PFSK-1 (cell line): ENCODE measurements around the gene FUT4.

Experiments
- FOXP2 ChIP-seq: optimal IDR thresholded peaks from 2 replicates; pipeline ENCODE3; 2011; ENCODE audit warnings: borderline replicate concordance, control low read depth, inconsistent platforms; ENCODE audit not compliant: insufficient read depth; ENCODE audit errors: extremely low read length, extremely low read depth
- POLR2AphosphoS5 ChIP-seq: IDR thresholded peaks from 2 replicates; pipeline ENCODE4 v1.6.1; 2012; ENCODE audit warnings: low read depth, mild to moderate bottlenecking, control low read depth, low read length, moderate library complexity
- SIN3A ChIP-seq: IDR thresholded peaks from 2 replicates; pipeline ENCODE4 v1.6.1; 2012; ENCODE audit warnings: mild to moderate bottlenecking, low read length, moderate library complexity, borderline replicate concordance; ENCODE audit not compliant: insufficient read depth
- TAF1 ChIP-seq: IDR thresholded peaks from 2 replicates; pipeline ENCODE4 v1.6.1; 2012; ENCODE audit warnings: low read length, control low read depth, borderline replicate concordance; ENCODE audit not compliant: insufficient read depth
- TF ChIP-seq, protein P1 (sequence below), 2 experiments: IDR thresholded peaks; 2 replicates each; pipeline versions ENCODE4 v1.6.1 to v1.8.0; 2011 to 2012; ENCODE audit warnings: low read depth in 2 of 2, low read length in 2 of 2, control low read depth in 1 of 2, inconsistent platforms in 1 of 2, mild to moderate bottlenecking in 1 of 2, moderate library complexity in 1 of 2; ENCODE audit not compliant: insufficient read depth in 1 of 2

DNA sequence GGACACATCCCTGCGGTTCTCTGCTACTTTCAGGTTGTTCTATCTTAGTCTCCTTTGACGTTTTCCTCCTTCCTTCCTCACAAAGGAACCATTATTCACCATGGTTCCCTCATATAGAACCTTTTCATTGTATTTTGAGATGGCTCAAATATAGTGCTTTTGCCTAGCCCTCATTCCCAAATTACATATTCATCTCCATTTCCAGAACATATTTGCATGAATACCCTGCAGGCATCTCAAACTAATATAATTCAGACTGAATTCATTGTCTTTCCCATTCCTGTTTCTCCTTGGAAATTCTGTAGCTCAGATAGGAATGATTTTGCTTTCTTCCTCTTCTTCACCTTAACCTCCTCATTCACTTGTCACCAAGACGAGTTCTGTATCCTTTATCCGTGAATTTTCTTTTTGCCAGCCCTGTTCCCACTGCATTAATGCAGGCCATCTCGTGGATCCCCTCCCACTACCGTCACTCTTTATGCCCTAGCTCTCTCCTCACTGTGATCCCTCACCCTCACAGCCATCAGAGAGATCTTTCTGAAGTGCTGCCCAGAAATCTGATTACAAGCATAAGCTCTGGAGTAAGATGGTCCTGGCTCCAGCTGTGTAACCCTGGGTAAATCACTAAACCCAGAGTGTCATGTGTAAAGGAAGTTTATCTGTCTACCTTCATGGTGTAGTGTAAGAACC is 46.8 kb downstream of the FUT4 start:
- TF ChIP-seq TAF1 (no peak), FOXP2 (no peak), POLR2AphosphoS5 (no peak), SIN3A (no peak)
- TF ChIP-seq, protein P1, sequence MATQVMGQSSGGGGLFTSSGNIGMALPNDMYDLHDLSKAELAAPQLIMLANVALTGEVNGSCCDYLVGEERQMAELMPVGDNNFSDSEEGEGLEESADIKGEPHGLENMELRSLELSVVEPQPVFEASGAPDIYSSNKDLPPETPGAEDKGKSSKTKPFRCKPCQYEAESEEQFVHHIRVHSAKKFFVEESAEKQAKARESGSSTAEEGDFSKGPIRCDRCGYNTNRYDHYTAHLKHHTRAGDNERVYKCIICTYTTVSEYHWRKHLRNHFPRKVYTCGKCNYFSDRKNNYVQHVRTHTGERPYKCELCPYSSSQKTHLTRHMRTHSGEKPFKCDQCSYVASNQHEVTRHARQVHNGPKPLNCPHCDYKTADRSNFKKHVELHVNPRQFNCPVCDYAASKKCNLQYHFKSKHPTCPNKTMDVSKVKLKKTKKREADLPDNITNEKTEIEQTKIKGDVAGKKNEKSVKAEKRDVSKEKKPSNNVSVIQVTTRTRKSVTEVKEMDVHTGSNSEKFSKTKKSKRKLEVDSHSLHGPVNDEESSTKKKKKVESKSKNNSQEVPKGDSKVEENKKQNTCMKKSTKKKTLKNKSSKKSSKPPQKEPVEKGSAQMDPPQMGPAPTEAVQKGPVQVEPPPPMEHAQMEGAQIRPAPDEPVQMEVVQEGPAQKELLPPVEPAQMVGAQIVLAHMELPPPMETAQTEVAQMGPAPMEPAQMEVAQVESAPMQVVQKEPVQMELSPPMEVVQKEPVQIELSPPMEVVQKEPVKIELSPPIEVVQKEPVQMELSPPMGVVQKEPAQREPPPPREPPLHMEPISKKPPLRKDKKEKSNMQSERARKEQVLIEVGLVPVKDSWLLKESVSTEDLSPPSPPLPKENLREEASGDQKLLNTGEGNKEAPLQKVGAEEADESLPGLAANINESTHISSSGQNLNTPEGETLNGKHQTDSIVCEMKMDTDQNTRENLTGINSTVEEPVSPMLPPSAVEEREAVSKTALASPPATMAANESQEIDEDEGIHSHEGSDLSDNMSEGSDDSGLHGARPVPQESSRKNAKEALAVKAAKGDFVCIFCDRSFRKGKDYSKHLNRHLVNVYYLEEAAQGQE (IDR thresholded peaks at IDR 0.05; ENCODE audit: insufficient read depth in 1 of 2, low read depth in 2 of 2, low read length in 2 of 2), result no peak
